GM12865 (cell line): ENCODE results near the gene DYNLRB1.

Experiments used
- DNase-seq: peaks from one replicate; pipeline ENCODE4 v3.0.0; 2010; ENCODE audit warnings: low read depth
- H3K4me3 ChIP-seq: 2 replicates; pipeline ENCODE4 v1.5.1; 2011; ENCODE audit warnings: mild to moderate bottlenecking, low read depth, low read length, control low read depth
- CTCF ChIP-seq: IDR thresholded peaks from 2 replicates; pipeline ENCODE4 v1.5.1; 2011; ENCODE audit warnings: low read length, control low read depth, low read depth, inconsistent platforms; ENCODE audit not compliant: insufficient read depth; ENCODE audit errors: missing control alignments

Gene DYNLRB1

GRCh38 chr20:34573541-34574300 lies 57.5 kb downstream of the DYNLRB1 start:
- TF ChIP-seq CTCF: no peak
- DNase-seq: no peak
- H3K4me3 ChIP-seq: no peak overlapping the region

GRCh38 chr20:34574426-34574825 lies 58.2 kb downstream of the DYNLRB1 start:
- DNase-seq: no peak
- no peak for TF ChIP-seq CTCF
- H3K4me3 ChIP-seq: no peak overlapping the region

- no peak overlapping the region for H3K4me3 ChIP-seq
- no peak for TF ChIP-seq CTCF
- DNase-seq: no peak
These were observed 58.6 kb downstream of the DYNLRB1 start for GRCh38 chr20:34574861-34575260.

GRCh38 chr20:34575271-34575670 lies 59.0 kb downstream of the DYNLRB1 start:
- no peak overlapping the region for H3K4me3 ChIP-seq
- TF ChIP-seq CTCF: no peak
- no peak for DNase-seq

GRCh38 chr20:34575756-34576155 lies 59.5 kb downstream of the DYNLRB1 start:
- no peak for TF ChIP-seq CTCF
- no peak overlapping the region for H3K4me3 ChIP-seq
- no peak for DNase-seq

GRCh38 chr20:34577061-34577460 lies 60.8 kb downstream of the DYNLRB1 start:
- DNase-seq: no peak
- no peak overlapping the region for H3K4me3 ChIP-seq
- TF ChIP-seq CTCF: no peak

- no peak for DNase-seq
- no peak for TF ChIP-seq CTCF
These were observed 61.8 kb downstream of the DYNLRB1 start for GRCh38 chr20:34578025-34578424.

More at GRCh38 chr20:34578025-34578424, 61.8 kb downstream of the DYNLRB1 start:
- H3K4me3 ChIP-seq: no peak overlapping the region
